ELR (cell line): Measurements from ENCODE around the gene HOXA13.

Experiments
- DNase-seq: peaks from one replicate; pipeline ENCODE4 v3.0.0-alpha.2; 2015; ENCODE audit warnings: low read depth

Gene HOXA13

GRCh38 chr7:27159266-27160144 lies 40.4 kb downstream of the HOXA13 start:
- DNase-seq: no peak

GRCh38 chr7:27158436-27159265 lies 41.2 kb downstream of the HOXA13 start:
- no peak for DNase-seq

GRCh38 chr7:27157702-27158431 lies 42.0 kb downstream of the HOXA13 start:
- no peak for DNase-seq

- no peak for DNase-seq
These were observed 42.8 kb downstream of the HOXA13 start for GRCh38 chr7:27156916-27157701.

- DNase-seq: peak; percentile 87
These were observed 43.4 kb downstream of the HOXA13 start, which contains the start of gene HOXA7 for GRCh38 chr7:27156508-27156898. Gene HOXA7 (minus strand): TSS chr7:27156675. CDS start chr7:27156545, 130 bp downstream.

GRCh38 chr7:27155816-27156507 lies 43.9 kb downstream of the HOXA13 start:
- peak; percentile 58 for DNase-seq

- no peak for DNase-seq
These were observed 44.7 kb downstream of the HOXA13 start for GRCh38 chr7:27154901-27155815.

GRCh38 chr7:27154369-27154768 lies 45.5 kb downstream of the HOXA13 start:
- DNase-seq: no peak

GRCh38 chr7:27153526-27153925 lies 46.4 kb downstream of the HOXA13 start:
- DNase-seq: no peak

GRCh38 chr7:27152816-27153442 lies 47.0 kb downstream of the HOXA13 start:
- DNase-seq: no peak

- peak; percentile 85 for DNase-seq
These were observed 47.7 kb downstream of the HOXA13 start, which contains the start of gene HOXA3 for GRCh38 chr7:27151931-27152815. Gene HOXA3 (minus strand): TSS chr7:27152583. CDS start chr7:27110640, 41,943 bp downstream.

GRCh38 chr7:27151341-27151930 lies 48.5 kb downstream of the HOXA13 start:
- peak; percentile 42 for DNase-seq

- peak; percentile 88 for DNase-seq
These were observed 49.1 kb downstream of the HOXA13 start for GRCh38 chr7:27150568-27151340.

- no peak for DNase-seq
These were observed 49.9 kb downstream of the HOXA13 start for GRCh38 chr7:27149842-27150567.

GRCh38 chr7:27148756-27149641 lies 50.9 kb downstream of the HOXA13 start:
- DNase-seq: no peak
